H9 (cell line): Measurements from ENCODE around the gene CFAP46. TPM values are rescaled to one million over a fixed set of nuclear protein-coding genes. Genes with fewer than 3 reads are reported as not detected.

ENCODE experiments used
- DNase-seq: peaks from one replicate; pipeline ENCODE4 v3.0.0-alpha.2; 2017
- H2AFZ ChIP-seq: one replicate; pipeline ENCODE4 v1.6.1; 2013; ENCODE audit warnings: mild to moderate bottlenecking, low read length, control low read depth, moderate library complexity
- H2AK5ac ChIP-seq: 2 replicates; pipeline ENCODE4 v1.6.1; 2013; ENCODE audit warnings: low read length, control low read depth, mixed read lengths; ENCODE audit not compliant: insufficient read length
- H2BK120ac ChIP-seq: one replicate; pipeline ENCODE4 v1.6.1; 2013; ENCODE audit warnings: low read depth, mild to moderate bottlenecking, low read length, control low read depth, inconsistent platforms; ENCODE audit not compliant: poor library complexity, severe bottlenecking
- H2BK12ac ChIP-seq: 2 replicates; pipeline ENCODE4 v1.6.1; 2013; ENCODE audit warnings: low read length, control low read depth, mixed read lengths, low read depth; ENCODE audit not compliant: insufficient read length
- H2BK15ac ChIP-seq: 2 replicates; pipeline ENCODE4 v1.6.1; 2013; ENCODE audit warnings: low read depth, low read length, control low read depth
- H2BK20ac ChIP-seq: one replicate; pipeline ENCODE4 v1.6.1; 2013; ENCODE audit warnings: low read depth, mild to moderate bottlenecking, low read length, control low read depth, inconsistent platforms; ENCODE audit not compliant: poor library complexity, severe bottlenecking
- H2BK5ac ChIP-seq: 2 replicates; pipeline ENCODE4 v1.6.1; 2013; ENCODE audit warnings: low read length, control low read depth, mixed read lengths; ENCODE audit not compliant: insufficient read length
- H3K14ac ChIP-seq: 2 replicates; pipeline ENCODE4 v1.6.1; 2013; ENCODE audit warnings: low read length, control low read depth; ENCODE audit not compliant: insufficient read depth
- H3K18ac ChIP-seq: 2 replicates; pipeline ENCODE4 v1.6.1; 2013; ENCODE audit warnings: low read depth, mild to moderate bottlenecking, mixed read lengths, low read length, control low read depth; ENCODE audit not compliant: insufficient read length
- H3K23ac ChIP-seq: 2 replicates; pipeline ENCODE4 v1.6.1; 2013; ENCODE audit warnings: low read length, control low read depth, mixed read lengths, low read depth; ENCODE audit not compliant: insufficient read length
- H3K23me2 ChIP-seq: 2 replicates; pipeline ENCODE4 v1.6.1; 2013; ENCODE audit warnings: low read depth, mild to moderate bottlenecking, mixed read lengths, low read length, control low read depth; ENCODE audit not compliant: insufficient read length, poor library complexity, severe bottlenecking
- H3K27ac ChIP-seq: 2 replicates; pipeline ENCODE4 v1.5.1; 2013; ENCODE audit warnings: low read length, control low read depth, mixed read lengths, low read depth; ENCODE audit not compliant: insufficient read length
- H3K27me3 ChIP-seq: 2 replicates; pipeline ENCODE4 v1.6.1; 2013; ENCODE audit warnings: low read length, control low read depth, inconsistent platforms; ENCODE audit not compliant: insufficient read depth
- H3K4ac ChIP-seq: 2 replicates; pipeline ENCODE4 v1.6.1; 2013; ENCODE audit warnings: low read depth, mild to moderate bottlenecking, control low read depth, inconsistent platforms, low read length, moderate library complexity
- H3K4me1 ChIP-seq: 2 replicates; pipeline ENCODE4 v1.6.1; 2013; ENCODE audit warnings: low read length, control low read depth, inconsistent platforms; ENCODE audit not compliant: insufficient read depth
- H3K4me2 ChIP-seq: 2 replicates; pipeline ENCODE4 v1.6.1; 2013; ENCODE audit warnings: low read length, control low read depth, mixed read lengths; ENCODE audit not compliant: insufficient read length, insufficient read depth
- H3K56ac ChIP-seq: 2 replicates; pipeline ENCODE4 v1.6.1; 2013; ENCODE audit warnings: low read depth, mild to moderate bottlenecking, mixed read lengths, low read length, control low read depth; ENCODE audit not compliant: insufficient read length
- H3K79me1 ChIP-seq: 2 replicates; pipeline ENCODE4 v1.6.1; 2013; ENCODE audit warnings: low read depth, mild to moderate bottlenecking, moderate library complexity, low read length, control low read depth, inconsistent platforms; ENCODE audit not compliant: insufficient read depth, poor library complexity, severe bottlenecking
- H3K79me2 ChIP-seq: 2 replicates; pipeline ENCODE4 v1.6.1; 2013; ENCODE audit warnings: low read length, control low read depth, inconsistent platforms; ENCODE audit not compliant: insufficient read depth
- H3K9ac ChIP-seq: 2 replicates; pipeline ENCODE4 v1.6.1; 2013; ENCODE audit warnings: low read length, control low read depth, mixed read lengths; ENCODE audit not compliant: insufficient read length; ENCODE audit errors: extremely low read depth
- H3K9me3 ChIP-seq: one replicate; pipeline ENCODE4 v1.6.1; 2013; ENCODE audit warnings: low read depth, low read length, inconsistent platforms; ENCODE audit not compliant: control insufficient read depth
- H3T11ph ChIP-seq: one replicate; pipeline ENCODE4 v1.6.1; 2013; ENCODE audit warnings: mild to moderate bottlenecking, low read length, control low read depth, inconsistent platforms
- H4K20me1 ChIP-seq: one replicate; pipeline ENCODE4 v1.6.1; 2013; ENCODE audit not compliant: control insufficient read depth, insufficient read length, insufficient read depth
- H4K5ac ChIP-seq: 2 replicates; pipeline ENCODE4 v1.6.1; 2013; ENCODE audit warnings: low read depth, mild to moderate bottlenecking, mixed read lengths, low read length, control low read depth; ENCODE audit not compliant: insufficient read length
- H4K8ac ChIP-seq: replicated peaks from 2 replicates; pipeline ENCODE4 v1.6.1; 2013; ENCODE audit warnings: low read length, control low read depth, mixed read lengths, low read depth; ENCODE audit not compliant: insufficient read length
- H4K91ac ChIP-seq: 2 replicates; pipeline ENCODE4 v1.6.1; 2013; ENCODE audit warnings: low read depth, mild to moderate bottlenecking, moderate library complexity, mixed read lengths, low read length, control low read depth; ENCODE audit not compliant: insufficient read length
- H3K27ac Mint-ChIP-seq, 3 experiments: 2 replicates in 2 of 3; 3 replicates in 1 of 3; pipeline ENCODE4 v1.8.0; 2020 to 2021; ENCODE audit warnings: mixed read lengths in 3 of 3, mild to moderate bottlenecking in 1 of 3, moderate library complexity in 1 of 3
- H3K27me3 Mint-ChIP-seq: 2 replicates; pipeline ENCODE4 v1.8.0; 2021; ENCODE audit warnings: low read depth, mild to moderate bottlenecking, moderate library complexity, mixed read lengths
- H3K36me3 Mint-ChIP-seq, 3 experiments: 2 replicates in 2 of 3; 3 replicates in 1 of 3; pipeline ENCODE4 v1.8.0; 2020 to 2021; ENCODE audit warnings: low read depth in 3 of 3, mixed read lengths in 3 of 3; ENCODE audit not compliant: insufficient read depth in 1 of 3
- H3K4me1 Mint-ChIP-seq, 2 experiments: 2 replicates each; pipeline ENCODE4 v1.8.0; 2020; ENCODE audit warnings: mixed read lengths in 2 of 2
- H3K4me3 Mint-ChIP-seq, 2 experiments: 2 replicates in 1 of 2; 3 replicates in 1 of 2; pipeline ENCODE4 v1.8.0; 2020 to 2021; ENCODE audit warnings: mild to moderate bottlenecking in 2 of 2, mixed read lengths in 2 of 2, moderate library complexity in 1 of 2
- H3K9me3 Mint-ChIP-seq, 2 experiments: 2 replicates in 1 of 2; 3 replicates in 1 of 2; pipeline ENCODE4 v1.8.0; 2020; ENCODE audit warnings: mild to moderate bottlenecking in 2 of 2, mixed read lengths in 2 of 2, moderate library complexity in 1 of 2
- CTCF ChIP-seq: fragments of 200-600 bp; sonication (generic); conservative IDR thresholded peaks from 3 replicates; pipeline ENCODE4 v1.8.0; 2021; ENCODE audit warnings: antibody characterized with exemption, mild to moderate bottlenecking
- WGBS: extraction: QIAGEN DNeasy Blood & Tissue Kit; methylation state at CpG from one replicate; pipeline ENCODE4 v1.1.7; 2013; ENCODE audit warnings: missing lambda C conversion rate, low lambda C conversion rate, mixed read lengths; ENCODE audit not compliant: insufficient read length; ENCODE audit errors: extremely low coverage; 5-methylcytosine and 5-hydroxymethylcytosine counted together
- total RNA-seq: library from RNA; stranded (reverse); gene quantifications from 2 replicates; pipeline ENCODE4 v1.2.1, GENCODE V29; 2021

Gene CFAP46
- total RNA-seq, 1 experiment from 2014 or later: 3.1 TPM

GRCh38 chr10:132981746-132982145 is 39.4 kb upstream of the CFAP46 start:
- Histone ChIP-seq H3K18ac (no peak overlapping the region), H3K4me2 (no peak overlapping the region), H4K20me1 (no peaks in the 10 kb centered on the region), H2BK5ac (no peak overlapping the region), H3K56ac (no peak overlapping the region), H2AK5ac (no peak overlapping the region), H3K27ac (no peak overlapping the region), H3K79me1 (no peaks in the 10 kb centered on the region), H2AFZ (no peak overlapping the region), H3K23me2 (no peaks in the 10 kb centered on the region), H3K79me2 (no peaks in the 10 kb centered on the region), H2BK120ac (no peak overlapping the region), H4K8ac (no peak overlapping the region), H3K9me3 (no peaks in the 10 kb centered on the region), H3K14ac (no peak overlapping the region), H4K91ac (no peak overlapping the region), H3K23ac (no peak overlapping the region), H2BK15ac (no peak overlapping the region), H2BK12ac (no peak overlapping the region), H2BK20ac (no peak overlapping the region), H3K9ac (no peak overlapping the region), H4K5ac (no peak overlapping the region), H3K27me3 (no peaks in the 10 kb centered on the region), H3K4me1 (no peaks in the 10 kb centered on the region), H3T11ph (no peak overlapping the region), H3K4ac (no peak overlapping the region)
- Mint-ChIP-seq H3K27me3 (peaks cover 11% of the 10 kb centered on the region), H3K9me3 (no peaks in the 10 kb centered on the region), H3K4me3 (no peak overlapping the region; a peak in 1 of 5 replicates), H3K27ac (no peak overlapping the region; a peak in 1 of 7 replicates), H3K4me1 (peaks cover 2 to 13% of the 10 kb centered on the region in 2 experiments), H3K36me3 (no peaks in the 10 kb centered on the region)
- no peak for DNase-seq
- no peak for TF ChIP-seq CTCF
- no CpG with 5 or more reads among the region's 21 CpGs for WGBS
